Hair follicle dermal papilla cell (primary cell): Measurements from ENCODE around the gene PNO1. TPM values are rescaled to one million over a fixed set of nuclear protein-coding genes. Genes with fewer than 3 reads are reported as not detected.

Experiments
- total RNA-seq: library from RNA; depleted of rRNA; stranded (reverse); fragments of >200 nt; gene quantifications from 2 replicates; pipeline ENCODE4 v1.2.3, GENCODE V29; 2012

The PNO1 gene
- total RNA-seq = 8.8 and 9.5 TPM in 2 replicates

GRCh38 chr2:68157402-68158133 lies at the start of gene PNO1:
PNO1 (plus strand) TSS chr2:68157888; CDS start chr2:68157935, 47 bp downstream.

Other genes with a start within 250 kb of the PNO1 start
- gene C1D, start 94.9 kb upstream of the PNO1 start, total RNA-seq = 20.9 and 22.6 TPM in 2 replicates
- gene PPP3R1, start 94.6 kb downstream of the PNO1 start, total RNA-seq = 23.4 and 26.1 TPM in 2 replicates
- gene CNRIP1, start 162.1 kb downstream of the PNO1 start, total RNA-seq = 27.4 and 28.9 TPM in 2 replicates
- not detected in 2 replicates for gene PLEK, start 207.4 kb downstream of the PNO1 start, total RNA-seq